HepG2 (cell line): Measurements from ENCODE around the gene ZC3H15. TPM values are rescaled to one million over a fixed set of nuclear protein-coding genes. Genes with fewer than 3 reads are reported as not detected.

Source experiments
- ATAC-seq: fragments of 200-7000 bp; cut with Tn5 transposase; 3 replicates; pipeline ENCODE4 v1.9.1; 2020; ENCODE audit warnings: mild to moderate bottlenecking, moderate library complexity
- BruUV-seq: library from RNA; stranded (reverse); fragments of 400-500 nt; replicated peaks from 2 replicates; lab custom pipeline; 2021; lab: Mats Ljungman, UMichigan
- CTCF ChIA-PET: fragments of 300-600 bp; formaldehyde crosslinking; extraction: SDS; loops from one replicate; lab custom pipeline; 2021; ENCODE audit warnings: low total read pairs, inconsistent platforms, low intra/inter-chr PET ratio; lab: Yijun Ruan, JAX
- POLR2A ChIA-PET: fragments of 350-600 bp; sonication (Branson Sonifier 250); formaldehyde crosslinking; loops from one replicate; lab custom pipeline; 2020; ENCODE audit warnings: antibody characterized with exemption, inconsistent platforms; lab: Yijun Ruan, JAX
- DNase-seq: peaks from one replicate; pipeline ENCODE4 v3.0.0-alpha.2; 2015; ENCODE audit warnings: low spot score
- FAIRE-seq: peaks from 3 replicates; lab custom pipeline; 2011; peaks lifted over from hg19 to GRCh38; lab: Jason Lieb, UNC
- H2AFZ ChIP-seq: one replicate; pipeline ENCODE4 v1.6.1; 2011; ENCODE audit warnings: low read length, inconsistent platforms
- H3K27ac ChIP-seq: fragments of 300-600 bp; 3 replicates; pipeline ENCODE4 v1.8.0; 2011; ENCODE audit warnings: mixed run types, mild to moderate bottlenecking, mixed read lengths, low read length, inconsistent platforms; ENCODE audit not compliant: insufficient read depth; ENCODE audit errors: extremely low read length
- H3K27me3 ChIP-seq, 2 experiments: fragments of 200-600 bp in 1 of 2; 2 replicates in 1 of 2; 3 replicates in 1 of 2; pipeline versions ENCODE4 v1.6.0 to v1.8.0; 2011; ENCODE audit warnings: low read length in 2 of 2, mild to moderate bottlenecking in 2 of 2, moderate library complexity in 2 of 2, inconsistent platforms in 1 of 2; ENCODE audit not compliant: insufficient read depth in 2 of 2, control insufficient read depth in 1 of 2
- H3K36me3 ChIP-seq, 2 experiments: fragments of 200-600 bp in 1 of 2; replicated peaks in 1 of 2; 2 replicates in 1 of 2; 3 replicates in 1 of 2; pipeline versions ENCODE4 v1.5.1 to v1.8.0; 2011; ENCODE audit warnings: low read length in 2 of 2, inconsistent platforms in 1 of 2; ENCODE audit not compliant: insufficient read depth in 2 of 2, control insufficient read depth in 1 of 2
- H3K4me1 ChIP-seq: 2 replicates; pipeline ENCODE4 v1.5.1; 2012; ENCODE audit warnings: low read length, inconsistent platforms; ENCODE audit not compliant: insufficient read depth
- H3K4me2 ChIP-seq: 2 replicates; pipeline ENCODE4 v1.6.0; 2011; ENCODE audit warnings: low read depth, low read length, inconsistent platforms
- H3K4me3 ChIP-seq, 3 experiments: fragments of 200-600 bp in 1 of 3; sonication (generic), shearing (Covaris generic) in 1 of 3; replicated peaks in 1 of 3; 2 replicates each; pipeline ENCODE4 v1.5.1; 2011 to 2016; ENCODE audit warnings: low read length in 3 of 3, inconsistent platforms in 2 of 3, low read depth in 2 of 3, mild to moderate bottlenecking in 2 of 3, control low read depth in 1 of 3, mixed read lengths in 1 of 3; ENCODE audit not compliant: insufficient read depth in 1 of 3
- H3K79me2 ChIP-seq: one replicate; pipeline ENCODE4 v1.6.1; 2011; ENCODE audit warnings: low read length, inconsistent platforms; ENCODE audit not compliant: insufficient read depth
- H3K9ac ChIP-seq: 2 replicates; pipeline ENCODE4 v1.6.0; 2011; ENCODE audit warnings: mild to moderate bottlenecking, low read depth, low read length, inconsistent platforms; ENCODE audit not compliant: insufficient read depth
- H3K9me3 ChIP-seq: 2 replicates; pipeline ENCODE4 v1.5.1; 2012; ENCODE audit warnings: mild to moderate bottlenecking, low read length
- H4K20me1 ChIP-seq: 2 replicates; pipeline ENCODE4 v1.6.0; 2011; ENCODE audit warnings: inconsistent platforms, mild to moderate bottlenecking, low read length, moderate library complexity; ENCODE audit not compliant: insufficient read depth
- CC2D1A ChIP-seq: sonication (generic); formaldehyde crosslinking; IDR thresholded peaks from 2 replicates; pipeline ENCODE4 v1.8.1; 2023; ENCODE audit warnings: mild to moderate bottlenecking, missing genetic modification reagents
- MED13 ChIP-seq: sonication (generic); formaldehyde crosslinking; IDR thresholded peaks from 2 replicates; pipeline ENCODE4 v1.5.0; 2020; ENCODE audit warnings: missing genetic modification reagents
- PATZ1 ChIP-seq: sonication (generic); formaldehyde crosslinking; IDR thresholded peaks from 2 replicates; pipeline ENCODE4 v1.4.0; 2020; ENCODE audit warnings: missing genetic modification reagents
- RBFOX2 ChIP-seq: fragments of 200-400 bp; formaldehyde crosslinking; IDR thresholded peaks from 2 replicates; pipeline ENCODE4 v1.6.1; 2017; ENCODE audit warnings: low read depth, mild to moderate bottlenecking, low read length
- SIX1 ChIP-seq: sonication (generic); formaldehyde crosslinking; IDR thresholded peaks from 2 replicates; pipeline ENCODE4 v1.4.0; 2020; ENCODE audit warnings: missing genetic modification reagents, borderline replicate concordance
- ZFAT ChIP-seq: sonication (generic); formaldehyde crosslinking; conservative IDR thresholded peaks from 2 replicates; pipeline ENCODE4 v1.8.1; 2023; ENCODE audit warnings: missing genetic modification reagents, inconsistent platforms
- ZFY ChIP-seq: sonication (generic); formaldehyde crosslinking; IDR thresholded peaks from 2 replicates; pipeline ENCODE4 v1.4.0; 2020; ENCODE audit warnings: missing genetic modification reagents
- ZNF331 ChIP-seq: sonication (generic); formaldehyde crosslinking; IDR thresholded peaks from 2 replicates; pipeline ENCODE4 v1.4.0; 2020; ENCODE audit warnings: missing genetic modification reagents
- ZNF350 ChIP-seq: sonication (generic); formaldehyde crosslinking; IDR thresholded peaks from 2 replicates; pipeline ENCODE4 v1.4.0; 2020; ENCODE audit warnings: mild to moderate bottlenecking, low read depth, missing genetic modification reagents, borderline replicate concordance
- ZNF468 ChIP-seq: sonication (generic); formaldehyde crosslinking; IDR thresholded peaks from 2 replicates; pipeline ENCODE4 v1.8.0; 2022; ENCODE audit warnings: mild to moderate bottlenecking, moderate library complexity, missing genetic modification reagents
- ZNF496 ChIP-seq: sonication (generic); formaldehyde crosslinking; IDR thresholded peaks from 2 replicates; pipeline ENCODE4 v1.8.1; 2023; ENCODE audit warnings: mild to moderate bottlenecking, moderate library complexity, missing genetic modification reagents; ENCODE audit not compliant: insufficient replicate concordance
- ZNF615 ChIP-seq: sonication (generic); formaldehyde crosslinking; IDR thresholded peaks from 2 replicates; pipeline ENCODE4 v1.5.0; 2020; ENCODE audit warnings: mild to moderate bottlenecking, missing genetic modification reagents, borderline replicate concordance
- ZNF670 ChIP-seq: sonication (generic); formaldehyde crosslinking; IDR thresholded peaks from 2 replicates; pipeline ENCODE4 v1.8.0; 2022; ENCODE audit warnings: mild to moderate bottlenecking, missing genetic modification reagents, borderline replicate concordance
- ZNF737 ChIP-seq: sonication (generic); formaldehyde crosslinking; IDR thresholded peaks from 2 replicates; pipeline ENCODE4 v1.5.0; 2020; ENCODE audit warnings: missing genetic modification reagents, mild to moderate bottlenecking, borderline replicate concordance
- ZNF773 ChIP-seq: sonication (generic); formaldehyde crosslinking; IDR thresholded peaks from 2 replicates; pipeline ENCODE4 v1.4.0; 2020; ENCODE audit warnings: missing genetic modification reagents, borderline replicate concordance
- ZZZ3 ChIP-seq: sonication (generic); formaldehyde crosslinking; IDR thresholded peaks from 2 replicates; pipeline ENCODE4 v1.4.0; 2020; ENCODE audit warnings: missing genetic modification reagents, mild to moderate bottlenecking, borderline replicate concordance
- WGBS: methylation state at CpG from one replicate; pipeline ENCODE4 v1.1.6; 2017; ENCODE audit warnings: low lambda C conversion rate; 5-methylcytosine and 5-hydroxymethylcytosine counted together
- in situ Hi-C: cut with HindIII; loops from 2 replicates; pipeline ENCODE4 v1.10.0; 2017; ENCODE audit warnings: low pct_unique_long_range_greater_than_20kb; ENCODE audit not compliant: extremely low pct_ligation_motif_present
- intact Hi-C: fragments of 100-400 bp; cut with micrococcal nuclease; formaldehyde crosslinking; loops from one replicate; pipeline ENCODE4 v1.10.0; 2022; ENCODE audit not compliant: unreplicated experiment
- polyA plus RNA-seq, 8 experiments: library from polyadenylated mRNA; depleted of rRNA in 3 of 8; stranded (reverse) in 7 of 8; unstranded in 1 of 8; fragments of >200 nt; fragmentation: Illumina TruSeq in 4 of 8; extraction: Trizol in 4 of 8; gene quantifications; 2 replicates each; pipeline versions ENCODE4 v1.2.1 to v1.2.3, GENCODE V29; 2011 to 2016; ENCODE audit warnings: low read depth in 4 of 8, missing spikeins in 1 of 8, mixed read lengths in 1 of 8; ENCODE audit not compliant: insufficient read depth in 1 of 8
- total RNA-seq, 5 experiments: library from RNA; depleted of rRNA; stranded (reverse); fragments of >200 nt; fragmentation: Illumina TruSeq; extraction: Trizol; gene quantifications; 2 replicates each; pipeline ENCODE4 v1.2.3, GENCODE V29; 2016; ENCODE audit warnings: low read depth in 1 of 5
- TF ChIP-seq, protein P1 (sequence below): sonication (generic); formaldehyde crosslinking; IDR thresholded peaks from 2 replicates; pipeline ENCODE4 v1.5.0; 2020; ENCODE audit warnings: missing genetic modification reagents
- TF ChIP-seq, protein P2 (sequence below), 2 experiments: sonication (generic) in 1 of 2; formaldehyde crosslinking in 1 of 2; IDR thresholded peaks; 2 replicates each; pipeline versions ENCODE4 v1.4.0 to v1.6.1; 2016 to 2020; ENCODE audit warnings: borderline replicate concordance in 1 of 2, low read depth in 1 of 2, mild to moderate bottlenecking in 1 of 2, missing genetic modification reagents in 1 of 2

The ZC3H15 gene
- total and polyA plus RNA-seq, 2 of the 13 experiments (the other 11 are each of a cell fraction or from before 2014, with no cell fraction given) = 84.6 to 168 TPM

DNA sequence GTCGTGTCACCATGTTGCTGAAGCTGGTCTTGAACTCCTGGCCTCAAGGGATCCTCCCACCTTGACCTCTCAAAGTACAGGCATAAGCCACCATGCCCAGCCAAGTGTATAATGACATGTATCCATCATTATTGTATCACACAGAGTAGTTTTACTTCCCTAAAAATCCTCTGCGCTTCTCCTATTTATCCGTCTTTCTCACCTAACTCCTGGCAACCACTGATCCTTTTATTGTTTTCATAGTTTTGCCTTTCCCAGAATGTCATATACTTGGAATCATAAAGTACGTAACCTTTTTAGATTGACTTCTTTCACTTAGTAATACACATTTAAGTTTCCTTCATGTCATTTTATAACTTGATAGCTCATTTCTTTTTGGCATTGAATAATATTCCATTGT lies 51.0 kb downstream of the ZC3H15 start:
- H3K4me2 ChIP-seq = no peak overlapping the region
- WGBS = 91% methylated on average over 4 of the region's 4 CpGs
- CTCF ChIA-PET = no interaction called here
- no peaks in the 10 kb centered on the region for H4K20me1 ChIP-seq
- FAIRE-seq (no peak), ATAC-seq (no peak), DNase-seq (no peak)
- peaks cover 52% of the 10 kb centered on the region for H3K4me1 ChIP-seq
- no peak overlapping the region for H2AFZ ChIP-seq
- H3K27ac ChIP-seq = no peak overlapping the region
- H3K9ac ChIP-seq = no peak overlapping the region
- H3K27me3 ChIP-seq = no peaks in the 10 kb centered on the region
- intact Hi-C loops = no loop called here
- H3K4me3 ChIP-seq = no peak overlapping the region
- no peaks in the 10 kb centered on the region for H3K79me2 ChIP-seq
- H3K36me3 ChIP-seq = no peaks in the 10 kb centered on the region
- POLR2A ChIA-PET = interaction anchor here (0.7 to 1.7 kb wide), 2 partner anchors 51 to 52 kb away, joined by 3 to 5 read pairs; partner anchors contain the start of genes ITGAV and ZC3H15
- H3K9me3 ChIP-seq = no peaks in the 10 kb centered on the region
- in situ Hi-C loops = no loop called here
- BruUV-seq = no TSS peak
- TF ChIP-seq ZNF737 (no peak), PATZ1 (CRISPR knock-in tag) (no peak), RBFOX2 (no peak), ZNF670 (CRISPR knock-in tag) (no peak), ZNF331 (CRISPR knock-in tag) (no peak), ZFAT (CRISPR knock-in tag) (no peak), CC2D1A (CRISPR knock-in tag) (no peak), ZFY (no peak), ZNF468 (no peak), ZNF350 (CRISPR knock-in tag) (no peak), SIX1 (CRISPR knock-in tag) (no peak), MED13 (no peak), ZZZ3 (CRISPR knock-in tag) (no peak), ZNF615 (CRISPR knock-in tag) (no peak), ZNF773 (CRISPR knock-in tag) (no peak), ZNF496 (CRISPR knock-in tag) (no peak)
- TF ChIP-seq, protein P1, sequence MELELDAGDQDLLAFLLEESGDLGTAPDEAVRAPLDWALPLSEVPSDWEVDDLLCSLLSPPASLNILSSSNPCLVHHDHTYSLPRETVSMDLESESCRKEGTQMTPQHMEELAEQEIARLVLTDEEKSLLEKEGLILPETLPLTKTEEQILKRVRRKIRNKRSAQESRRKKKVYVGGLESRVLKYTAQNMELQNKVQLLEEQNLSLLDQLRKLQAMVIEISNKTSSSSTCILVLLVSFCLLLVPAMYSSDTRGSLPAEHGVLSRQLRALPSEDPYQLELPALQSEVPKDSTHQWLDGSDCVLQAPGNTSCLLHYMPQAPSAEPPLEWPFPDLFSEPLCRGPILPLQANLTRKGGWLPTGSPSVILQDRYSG = no peak
- TF ChIP-seq, protein P2, sequence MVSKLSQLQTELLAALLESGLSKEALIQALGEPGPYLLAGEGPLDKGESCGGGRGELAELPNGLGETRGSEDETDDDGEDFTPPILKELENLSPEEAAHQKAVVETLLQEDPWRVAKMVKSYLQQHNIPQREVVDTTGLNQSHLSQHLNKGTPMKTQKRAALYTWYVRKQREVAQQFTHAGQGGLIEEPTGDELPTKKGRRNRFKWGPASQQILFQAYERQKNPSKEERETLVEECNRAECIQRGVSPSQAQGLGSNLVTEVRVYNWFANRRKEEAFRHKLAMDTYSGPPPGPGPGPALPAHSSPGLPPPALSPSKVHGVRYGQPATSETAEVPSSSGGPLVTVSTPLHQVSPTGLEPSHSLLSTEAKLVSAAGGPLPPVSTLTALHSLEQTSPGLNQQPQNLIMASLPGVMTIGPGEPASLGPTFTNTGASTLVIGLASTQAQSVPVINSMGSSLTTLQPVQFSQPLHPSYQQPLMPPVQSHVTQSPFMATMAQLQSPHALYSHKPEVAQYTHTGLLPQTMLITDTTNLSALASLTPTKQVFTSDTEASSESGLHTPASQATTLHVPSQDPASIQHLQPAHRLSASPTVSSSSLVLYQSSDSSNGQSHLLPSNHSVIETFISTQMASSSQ (IDR thresholded peaks at IDR 0.05; ENCODE audit: low read depth) = no peak
- TF ChIP-seq, protein P2 (CRISPR knock-in tag; IDR thresholded peaks at IDR 0.05; ENCODE audit: borderline replicate concordance) = no peak
